Measurements from ENCODE around the gene MRPL44. TPM values are rescaled to one million over a fixed set of nuclear protein-coding genes. Genes with fewer than 3 reads are reported as not detected.

Gene MRPL44
- total RNA-seq, 4 donors from 2014 or later = 18.3 to 24.7 (median 19.6) TPM

DNA sequence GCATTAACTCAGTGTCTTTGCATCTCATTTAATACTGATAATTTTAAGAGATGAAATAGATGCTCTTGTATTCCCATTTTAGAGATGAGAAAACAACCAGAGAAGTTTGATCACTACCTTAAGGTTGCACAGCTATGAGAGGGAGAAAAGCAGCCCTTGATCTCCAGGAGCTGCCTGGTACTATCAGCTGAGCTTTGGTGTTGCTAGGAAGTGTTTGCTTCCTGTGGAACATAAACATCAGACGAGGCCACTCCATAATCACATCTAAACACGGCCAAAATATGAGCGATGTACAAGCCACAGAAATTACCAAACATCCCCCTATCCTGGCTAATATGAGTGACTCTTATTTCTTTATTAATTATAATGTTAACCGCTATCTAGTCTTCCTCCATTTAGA lies 11.5 kb upstream of the MRPL44 start:
- no peaks in the 10 kb centered on the region for H3K27me3 ChIP-seq
- H3K9me3 ChIP-seq = no peaks in the 10 kb centered on the region
- TF ChIP-seq EP300 (IDR thresholded peaks at IDR 0.05) (no peak), POLR2A (IDR thresholded peaks at IDR 0.05; ENCODE audit: low read depth) (no peak), POLR2AphosphoS5 (IDR thresholded peaks at IDR 0.05) (no peak)
- TF ChIP-seq, protein P1, sequence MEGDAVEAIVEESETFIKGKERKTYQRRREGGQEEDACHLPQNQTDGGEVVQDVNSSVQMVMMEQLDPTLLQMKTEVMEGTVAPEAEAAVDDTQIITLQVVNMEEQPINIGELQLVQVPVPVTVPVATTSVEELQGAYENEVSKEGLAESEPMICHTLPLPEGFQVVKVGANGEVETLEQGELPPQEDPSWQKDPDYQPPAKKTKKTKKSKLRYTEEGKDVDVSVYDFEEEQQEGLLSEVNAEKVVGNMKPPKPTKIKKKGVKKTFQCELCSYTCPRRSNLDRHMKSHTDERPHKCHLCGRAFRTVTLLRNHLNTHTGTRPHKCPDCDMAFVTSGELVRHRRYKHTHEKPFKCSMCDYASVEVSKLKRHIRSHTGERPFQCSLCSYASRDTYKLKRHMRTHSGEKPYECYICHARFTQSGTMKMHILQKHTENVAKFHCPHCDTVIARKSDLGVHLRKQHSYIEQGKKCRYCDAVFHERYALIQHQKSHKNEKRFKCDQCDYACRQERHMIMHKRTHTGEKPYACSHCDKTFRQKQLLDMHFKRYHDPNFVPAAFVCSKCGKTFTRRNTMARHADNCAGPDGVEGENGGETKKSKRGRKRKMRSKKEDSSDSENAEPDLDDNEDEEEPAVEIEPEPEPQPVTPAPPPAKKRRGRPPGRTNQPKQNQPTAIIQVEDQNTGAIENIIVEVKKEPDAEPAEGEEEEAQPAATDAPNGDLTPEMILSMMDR (IDR thresholded peaks at IDR 0.05) = no peak
- peaks cover 29 to 47% (median 36%) of the 10 kb centered on the region in 4 donors for H3K4me1 ChIP-seq
- peak overlapping the region in 1 of 4 donors; percentile 91 for H3K27ac ChIP-seq (replicated peaks in 1 of 4)
- intact Hi-C loops (cut with DNase I) = no loop called here
- no peaks in the 10 kb centered on the region for H3K36me3 ChIP-seq
- peak overlapping the region in 3 of 4 donors; percentile 85 to 99 (median 85) for H3K4me3 ChIP-seq
- DNase-seq (ENCODE audit: extremely low spot score) = no peak
- 47% methylated on average over 4 of the region's 4 CpGs for WGBS

DNA sequence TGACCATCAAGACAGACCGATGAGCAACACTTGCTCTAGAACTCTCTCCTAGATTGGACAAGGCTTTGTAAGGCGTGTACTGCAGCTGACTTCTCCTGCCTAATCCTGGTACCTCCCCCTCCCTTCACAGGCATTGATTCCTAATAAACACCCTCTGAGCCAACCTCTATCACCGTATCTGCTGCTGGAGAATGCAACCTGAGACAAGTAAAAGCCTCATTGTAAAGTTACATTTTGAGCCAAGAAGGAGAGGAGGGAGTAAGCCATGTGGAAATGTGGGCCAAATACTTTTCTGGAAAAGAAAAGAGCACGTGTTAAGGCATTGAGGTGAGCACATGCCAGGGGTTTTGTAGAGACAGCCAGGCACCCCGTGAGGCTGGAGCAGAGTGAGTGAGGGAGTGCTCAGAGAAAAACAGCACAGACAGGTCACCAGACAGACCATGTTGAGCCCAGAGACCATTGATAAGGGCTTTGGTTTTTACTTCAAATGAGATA lies 9.5 kb upstream of the MRPL44 start:
- intact Hi-C loops (cut with DNase I) = no loop called here
- H3K27ac ChIP-seq (replicated peaks in 1 of 4) = no peak overlapping the region
- 44% methylated on average over 5 of the region's 5 CpGs for WGBS

DNA sequence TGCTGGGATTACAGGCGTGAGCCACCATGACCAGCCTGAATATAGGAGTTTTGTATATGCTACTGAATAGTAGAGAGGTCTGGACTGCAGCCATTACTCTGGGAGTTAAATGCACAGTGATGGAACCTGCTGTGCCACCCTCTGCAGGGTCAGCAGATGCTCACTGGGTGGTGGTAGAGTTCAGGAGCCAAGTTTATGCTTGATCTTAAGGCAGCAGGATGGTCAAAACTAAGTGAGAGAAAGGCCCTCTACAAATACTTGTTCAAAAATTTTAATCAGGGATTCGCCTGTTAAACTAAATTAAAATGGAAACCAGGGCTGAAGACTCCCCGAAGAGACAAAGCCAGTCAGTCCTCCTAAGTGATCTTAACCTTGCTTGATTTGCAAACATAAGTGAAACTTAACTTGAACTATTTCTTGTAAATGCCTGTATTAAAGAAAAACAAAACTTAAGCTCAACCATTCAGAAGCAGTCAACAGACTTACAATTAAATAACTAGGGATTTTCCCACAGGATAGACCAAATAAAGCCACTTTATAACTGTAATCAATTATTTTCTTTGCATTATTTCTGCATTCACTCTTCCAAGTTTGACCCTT lies 7.9 kb upstream of the MRPL44 start:
- Histone ChIP-seq H3K27me3 (no peaks in the 10 kb centered on the region), H3K27ac (replicated peaks in 1 of 4) (no peak overlapping the region), H3K36me3 (no peaks in the 10 kb centered on the region), H3K4me3 (no peak overlapping the region), H3K4me1 (peaks cover 6 to 17% (median 14%) of the 10 kb centered on the region in 4 donors), H3K9me3 (no peaks in the 10 kb centered on the region)
- intact Hi-C loops (cut with DNase I) = no loop called here
- 70% methylated on average over 3 of the region's 3 CpGs for WGBS
- no peak for DNase-seq (ENCODE audit: extremely low spot score)
- TF ChIP-seq EP300 (IDR thresholded peaks at IDR 0.05) = no peak
- TF ChIP-seq, protein P1 (IDR thresholded peaks at IDR 0.05) = no peak
- no peak for TF ChIP-seq POLR2AphosphoS5 (IDR thresholded peaks at IDR 0.05)
- TF ChIP-seq POLR2A (IDR thresholded peaks at IDR 0.05; ENCODE audit: low read depth) = no peak

More for the DNA sequence above, 9.5 kb upstream of the MRPL44 start:
- H3K4me3 ChIP-seq = no peak overlapping the region
- H3K27me3 ChIP-seq = no peaks in the 10 kb centered on the region
- no peak for TF ChIP-seq POLR2A (IDR thresholded peaks at IDR 0.05; ENCODE audit: low read depth)
- TF ChIP-seq POLR2AphosphoS5 (IDR thresholded peaks at IDR 0.05) = no peak
- TF ChIP-seq, protein P1 (IDR thresholded peaks at IDR 0.05) = no peak
- no peak for TF ChIP-seq EP300 (IDR thresholded peaks at IDR 0.05)
- no peaks in the 10 kb centered on the region for H3K9me3 ChIP-seq
- no peak for DNase-seq (ENCODE audit: extremely low spot score)
- H3K4me1 ChIP-seq = peaks cover 16 to 30% (median 22%) of the 10 kb centered on the region in 4 donors
- H3K36me3 ChIP-seq = no peaks in the 10 kb centered on the region

DNA sequence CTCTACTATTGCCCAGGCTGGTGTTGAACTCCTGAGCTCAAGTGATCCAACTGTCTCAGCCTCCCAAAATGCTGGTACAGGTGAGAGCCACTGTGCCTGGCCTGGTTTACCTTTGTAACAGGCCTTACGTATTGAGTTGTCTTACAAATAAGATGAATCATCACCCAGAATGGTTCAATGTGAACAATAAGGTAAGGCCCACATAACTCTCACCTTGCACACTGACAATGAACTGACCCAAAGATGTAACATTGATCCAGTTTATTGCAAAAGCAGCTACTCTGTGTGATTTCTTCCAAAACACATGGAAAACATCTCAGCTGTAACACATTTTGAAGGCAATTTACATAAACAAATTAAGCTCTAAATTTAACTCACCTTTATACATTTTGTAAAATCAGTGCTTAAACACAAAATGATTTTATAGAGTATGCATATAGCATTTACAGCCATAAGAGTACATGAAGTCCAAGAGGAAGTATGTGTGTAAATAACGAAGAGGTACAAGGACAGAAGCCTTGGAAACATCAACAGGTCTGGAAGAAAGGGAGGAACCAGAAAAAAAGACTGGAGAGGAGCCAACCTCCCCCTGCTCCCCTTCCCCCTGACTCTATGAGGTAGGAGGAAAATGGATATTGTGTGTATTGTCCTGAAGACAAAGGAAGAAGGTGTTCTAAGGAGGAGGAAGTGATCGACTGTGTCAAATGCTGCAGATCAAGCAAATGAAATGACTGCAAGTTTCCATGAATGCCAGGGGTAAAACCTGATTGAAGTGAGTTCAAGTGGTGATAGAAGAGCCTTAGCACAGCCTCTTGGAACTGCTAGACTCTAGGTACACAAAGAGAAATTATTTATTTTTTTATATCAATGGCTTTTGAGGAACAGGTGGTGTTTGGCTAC lies 6.6 kb upstream of the MRPL44 start:
- no peaks in the 10 kb centered on the region for H3K27me3 ChIP-seq
- intact Hi-C loops (cut with DNase I) = no loop called here
- H3K27ac ChIP-seq (replicated peaks in 1 of 4) = no peak overlapping the region
- no peaks in the 10 kb centered on the region for H3K36me3 ChIP-seq
- DNase-seq (ENCODE audit: extremely low spot score) = no peak
- no peaks in the 10 kb centered on the region for H3K9me3 ChIP-seq
- WGBS = 89% methylated on average over 3 of the region's 3 CpGs
- no peak overlapping the region for H3K4me3 ChIP-seq
- peaks cover 2 to 12% (median 8%) of the 10 kb centered on the region in 4 donors for H3K4me1 ChIP-seq
- TF ChIP-seq EP300 (IDR thresholded peaks at IDR 0.05) (no peak), POLR2AphosphoS5 (IDR thresholded peaks at IDR 0.05) (no peak), POLR2A (IDR thresholded peaks at IDR 0.05; ENCODE audit: low read depth) (no peak)
- TF ChIP-seq, protein P1 (IDR thresholded peaks at IDR 0.05) = no peak
